CD14-positive monocyte (primary cell): Measurements from ENCODE around the gene PPIP5K1. TPM values are rescaled to one million over a fixed set of nuclear protein-coding genes. Genes with fewer than 3 reads are reported as not detected.

Experiments
- DNase-seq, 3 donors: peaks; one replicate each; pipeline ENCODE4 v3.0.0-alpha.2; 2011 to 2022
- H2AFZ ChIP-seq: 2 replicates; pipeline ENCODE4 v1.6.0; 2012; ENCODE audit warnings: mild to moderate bottlenecking, low read depth, low read length, inconsistent platforms; ENCODE audit not compliant: insufficient read depth, poor library complexity, severe bottlenecking
- H3K27ac ChIP-seq, 2 donors: 1 replicate in 1 of 2; 2 replicates in 1 of 2; pipeline ENCODE4 v1.5.1; 2012 to 2013; ENCODE audit warnings: low read length in 2 of 2, control low read depth in 1 of 2, inconsistent platforms in 1 of 2, low read depth in 1 of 2, mild to moderate bottlenecking in 1 of 2
- H3K27me3 ChIP-seq, 2 donors: one replicate each; pipeline versions ENCODE4 v1.6.0 to v1.6.1; 2011 to 2013; ENCODE audit warnings: low read length in 2 of 2; ENCODE audit not compliant: control insufficient read depth in 2 of 2, insufficient read depth in 2 of 2
- H3K36me3 ChIP-seq, 2 donors: replicated peaks in 1 of 2; 1 replicate in 1 of 2; 2 replicates in 1 of 2; pipeline versions ENCODE4 v1.5.1 to v1.6.1; 2012 to 2013; ENCODE audit warnings: low read length in 2 of 2, control low read depth in 1 of 2, inconsistent platforms in 1 of 2, mild to moderate bottlenecking in 1 of 2; ENCODE audit not compliant: insufficient read depth in 2 of 2, control insufficient read depth in 1 of 2
- H3K4me1 ChIP-seq, 2 donors: 1 replicate in 1 of 2; 2 replicates in 1 of 2; pipeline versions ENCODE4 v1.5.1 to v1.6.1; 2012 to 2013; ENCODE audit warnings: low read length in 2 of 2, control low read depth in 1 of 2, inconsistent platforms in 1 of 2, mild to moderate bottlenecking in 1 of 2, moderate library complexity in 1 of 2; ENCODE audit not compliant: insufficient read depth in 2 of 2, control insufficient read depth in 1 of 2
- H3K4me2 ChIP-seq: replicated peaks from 2 replicates; pipeline ENCODE3; 2012; ENCODE audit warnings: low read length, moderate library complexity, mild to moderate bottlenecking; ENCODE audit not compliant: poor library complexity, severe bottlenecking; ENCODE audit errors: extremely low read depth
- H3K4me3 ChIP-seq, 3 experiments: fragments of 200-600 bp in 1 of 3; sonication (generic) in 1 of 3; replicated peaks in 1 of 3; 1 replicate in 2 of 3; 2 replicates in 1 of 3; pipeline ENCODE4 v1.5.1; 2011 to 2013; ENCODE audit warnings: low read length in 3 of 3, mild to moderate bottlenecking in 3 of 3, control low read depth in 2 of 3, low read depth in 2 of 3, inconsistent platforms in 1 of 3, moderate library complexity in 1 of 3
- H3K79me2 ChIP-seq: 2 replicates; pipeline ENCODE4 v1.6.0; 2012; ENCODE audit warnings: mild to moderate bottlenecking, control low read depth, inconsistent platforms, low read length, moderate library complexity; ENCODE audit not compliant: insufficient read depth
- H3K9ac ChIP-seq: 2 replicates; pipeline ENCODE4 v1.6.0; 2017; ENCODE audit warnings: low read length, mild to moderate bottlenecking; ENCODE audit not compliant: insufficient read depth, poor library complexity, severe bottlenecking
- H3K9me3 ChIP-seq, 2 donors: replicated peaks in 1 of 2; 1 replicate in 1 of 2; 2 replicates in 1 of 2; pipeline versions ENCODE4 v1.5.1 to v1.6.1; 2012 to 2013; ENCODE audit warnings: low read length in 2 of 2, control low read depth in 1 of 2; ENCODE audit not compliant: control insufficient read depth in 1 of 2, insufficient read depth in 1 of 2
- H4K20me1 ChIP-seq: 2 replicates; pipeline ENCODE4 v1.6.0; 2012; ENCODE audit warnings: mild to moderate bottlenecking, low read length, control low read depth, moderate library complexity; ENCODE audit not compliant: insufficient read depth
- H3K27ac Mint-ChIP-seq, 7 donors: one replicate each; pipeline ENCODE4 v1.8.0; 2020; ENCODE audit warnings: mild to moderate bottlenecking in 7 of 7, mixed read lengths in 7 of 7, moderate library complexity in 6 of 7, inconsistent platforms in 2 of 7
- H3K27me3 Mint-ChIP-seq, 3 donors: one replicate each; pipeline ENCODE4 v1.8.0; 2021 to 2022; ENCODE audit warnings: low read depth in 3 of 3, mild to moderate bottlenecking in 3 of 3, mixed read lengths in 3 of 3, moderate library complexity in 3 of 3, inconsistent platforms in 1 of 3
- H3K36me3 Mint-ChIP-seq, 2 donors: one replicate each; pipeline ENCODE4 v1.8.0; 2020; ENCODE audit warnings: mixed read lengths in 2 of 2, inconsistent platforms in 1 of 2, mild to moderate bottlenecking in 1 of 2
- H3K4me1 Mint-ChIP-seq: one replicate; pipeline ENCODE4 v1.8.0; 2020; ENCODE audit warnings: mild to moderate bottlenecking, mixed read lengths
- H3K4me3 Mint-ChIP-seq, 2 donors: one replicate each; pipeline ENCODE4 v1.8.0; 2020; ENCODE audit warnings: mild to moderate bottlenecking in 2 of 2, mixed read lengths in 2 of 2, moderate library complexity in 1 of 2
- H3K9me3 Mint-ChIP-seq, 7 donors: one replicate each; pipeline ENCODE4 v1.8.0; 2020 to 2022; ENCODE audit warnings: mixed read lengths in 7 of 7, mild to moderate bottlenecking in 6 of 7, moderate library complexity in 6 of 7, inconsistent platforms in 2 of 7
- CTCF ChIP-seq: fragments of 200-600 bp; IDR thresholded peaks from one replicate; pipeline ENCODE4 v1.8.0; 2022; ENCODE audit warnings: antibody characterized with exemption, mild to moderate bottlenecking
- WGBS: methylation state at CpG from one replicate; pipeline ENCODE4 v1.1.5; 2013; ENCODE audit warnings: missing lambda C conversion rate; ENCODE audit not compliant: insufficient coverage; 5-methylcytosine and 5-hydroxymethylcytosine counted together
- intact Hi-C, 2 donors: fragments of 100-400 bp; cut with micrococcal nuclease; formaldehyde crosslinking; loops; one replicate each; pipeline versions ENCODE4 v1.15.0 to v1.15.1; 2023
- polyA plus RNA-seq, 3 donors: library from polyadenylated mRNA; depleted of rRNA in 1 of 3; unstranded in 2 of 3; stranded (reverse) in 1 of 3; fragments of 300-500 nt in 2 of 3; fragments of >200 nt in 1 of 3; fragmentation: Illumina TruSeq in 2 of 3; gene quantifications; 1 replicate in 2 of 3; 2 replicates in 1 of 3; pipeline ENCODE4 v1.2.3, GENCODE V29; 2012 to 2021

PPIP5K1 gene
- polyA plus RNA-seq, 3 donors = 0.95 to 19.9 (median 2.0) TPM

GRCh38 chr15:43505738-43506137, 84.3 kb downstream of the PPIP5K1 start:
- H3K9ac ChIP-seq = no peak overlapping the region
- H3K27ac ChIP-seq = no peak overlapping the region
- peaks cover 10% of the 10 kb centered on the region for H3K4me1 Mint-ChIP-seq
- peaks cover 0 to 3% of the 10 kb centered on the region in 2 donors for H3K9me3 ChIP-seq
- no CpG with 5 or more reads among the region's 1 CpG for WGBS
- no peaks in the 10 kb centered on the region for H3K27me3 ChIP-seq
- intact Hi-C loops = no loop called here
- no peak for TF ChIP-seq CTCF
- no peak overlapping the region for H3K4me2 ChIP-seq
- no peaks in the 10 kb centered on the region for H4K20me1 ChIP-seq
- DNase-seq = no peak
- peaks cover 0 to 5% (median 0%) of the 10 kb centered on the region in 7 donors for H3K9me3 Mint-ChIP-seq
- H3K36me3 ChIP-seq = no peaks in the 10 kb centered on the region
- H3K4me1 ChIP-seq = peaks cover 4 to 5% of the 10 kb centered on the region in 2 donors
- no peak overlapping the region for H3K4me3 Mint-ChIP-seq
- no peak overlapping the region for H3K27ac Mint-ChIP-seq
- no peak overlapping the region for H3K4me3 ChIP-seq
- H3K27me3 Mint-ChIP-seq = peaks cover 0 to 2% (median 0%) of the 10 kb centered on the region in 3 donors
- H2AFZ ChIP-seq = no peak overlapping the region
- no peaks in the 10 kb centered on the region for H3K36me3 Mint-ChIP-seq
- H3K79me2 ChIP-seq = no peaks in the 10 kb centered on the region

GRCh38 chr15:43499635-43500034, 90.4 kb downstream of the PPIP5K1 start:
- Histone ChIP-seq H3K36me3 (no peaks in the 10 kb centered on the region), H4K20me1 (no peaks in the 10 kb centered on the region), H3K27ac (no peak overlapping the region), H3K27me3 (no peaks in the 10 kb centered on the region), H3K9me3 (no peaks in the 10 kb centered on the region), H3K4me2 (no peak overlapping the region), H3K9ac (no peak overlapping the region), H2AFZ (no peak overlapping the region), H3K4me1 (no peaks in the 10 kb centered on the region), H3K4me3 (no peak overlapping the region), H3K79me2 (no peaks in the 10 kb centered on the region)
- intact Hi-C loops = no loop called here
- no peak for DNase-seq
- no peak for TF ChIP-seq CTCF
- no CpG with 5 or more reads among the region's 1 CpG for WGBS
- H3K4me3 Mint-ChIP-seq = no peak overlapping the region
- no peaks in the 10 kb centered on the region for H3K36me3 Mint-ChIP-seq
- H3K27ac Mint-ChIP-seq = no peak overlapping the region
- no peaks in the 10 kb centered on the region for H3K4me1 Mint-ChIP-seq
- no peaks in the 10 kb centered on the region for H3K9me3 Mint-ChIP-seq
- H3K27me3 Mint-ChIP-seq = peaks cover 0 to 3% (median 0%) of the 10 kb centered on the region in 3 donors
